ENCODE measurements around the gene MYL9.

Gene MYL9

GRCh38 chr20:36541768-36542488 lies 609 bp downstream of the MYL9 start:
- peaks cover 28% of the 10 kb centered on the region for H3K4me1 ChIP-seq (ENCODE audit: control insufficient read depth, insufficient read depth, low read length)
- no peaks in the 10 kb centered on the region for H3K36me3 ChIP-seq (ENCODE audit: control insufficient read depth, insufficient read depth, low read length)
- peak overlapping the region; percentile 76 for H3K4me3 ChIP-seq (ENCODE audit: insufficient read depth, low read depth, low read length)
- H3K27me3 ChIP-seq (ENCODE audit: control insufficient read depth, insufficient read depth, low read length, poor library complexity, severe bottlenecking), result peaks cover 5% of the 10 kb centered on the region
- H3K9me3 ChIP-seq (ENCODE audit: control insufficient read depth, low read length), result no peaks in the 10 kb centered on the region
- WGBS, 2 experiments, result 15 to 16% methylated on average over 14 of the region's 14 CpGs
- peak overlapping the region; percentile 8 for H3K27ac ChIP-seq (ENCODE audit: insufficient read depth, low read depth, low read length, poor library complexity, severe bottlenecking)

GRCh38 chr20:36542516-36543183 lies 1.3 kb downstream of the MYL9 start:
- Histone ChIP-seq H3K4me1 (ENCODE audit: control insufficient read depth, insufficient read depth, low read length) (peaks cover 28% of the 10 kb centered on the region), H3K36me3 (ENCODE audit: control insufficient read depth, insufficient read depth, low read length) (no peaks in the 10 kb centered on the region), H3K27me3 (ENCODE audit: control insufficient read depth, insufficient read depth, low read length, poor library complexity, severe bottlenecking) (peaks cover 5% of the 10 kb centered on the region), H3K4me3 (ENCODE audit: insufficient read depth, low read depth, low read length) (peak overlapping the region; percentile 76), H3K27ac (ENCODE audit: insufficient read depth, low read depth, low read length, poor library complexity, severe bottlenecking) (no peak overlapping the region), H3K9me3 (ENCODE audit: control insufficient read depth, low read length) (no peaks in the 10 kb centered on the region)
- WGBS, 2 experiments, result 85 to 86% methylated on average over 10 of the region's 10 CpGs

- no peak overlapping the region for H3K27ac ChIP-seq (ENCODE audit: insufficient read depth, low read depth, low read length, poor library complexity, severe bottlenecking)
- H3K4me1 ChIP-seq (ENCODE audit: control insufficient read depth, insufficient read depth, low read length), result peaks cover 28% of the 10 kb centered on the region
- 93 to 94% methylated on average over 14 of the region's 14 CpGs for WGBS, 2 experiments
- H3K36me3 ChIP-seq (ENCODE audit: control insufficient read depth, insufficient read depth, low read length), result no peaks in the 10 kb centered on the region
- peaks cover 5% of the 10 kb centered on the region for H3K27me3 ChIP-seq (ENCODE audit: control insufficient read depth, insufficient read depth, low read length, poor library complexity, severe bottlenecking)
- H3K4me3 ChIP-seq (ENCODE audit: insufficient read depth, low read depth, low read length), result peak overlapping the region; percentile 10
- H3K9me3 ChIP-seq (ENCODE audit: control insufficient read depth, low read length), result no peaks in the 10 kb centered on the region
These were observed 2.1 kb downstream of the MYL9 start for GRCh38 chr20:36543184-36544133.

GRCh38 chr20:36544134-36545018 lies 3.1 kb downstream of the MYL9 start:
- WGBS, 2 experiments, result 92 to 93% methylated on average over 15 of the region's 15 CpGs

GRCh38 chr20:36546111-36546736 lies 4.9 kb downstream of the MYL9 start:
- H3K27ac ChIP-seq (ENCODE audit: insufficient read depth, low read depth, low read length, poor library complexity, severe bottlenecking), result no peak overlapping the region
- WGBS, 2 experiments, result 91 to 94% methylated on average over 14 of the region's 14 CpGs

More at GRCh38 chr20:36544134-36545018, 3.1 kb downstream of the MYL9 start:
- Histone ChIP-seq H3K9me3 (ENCODE audit: control insufficient read depth, low read length) (no peaks in the 10 kb centered on the region), H3K36me3 (ENCODE audit: control insufficient read depth, insufficient read depth, low read length) (no peaks in the 10 kb centered on the region), H3K27ac (ENCODE audit: insufficient read depth, low read depth, low read length, poor library complexity, severe bottlenecking) (no peak overlapping the region), H3K4me1 (ENCODE audit: control insufficient read depth, insufficient read depth, low read length) (peaks cover 28% of the 10 kb centered on the region), H3K4me3 (ENCODE audit: insufficient read depth, low read depth, low read length) (no peak overlapping the region), H3K27me3 (ENCODE audit: control insufficient read depth, insufficient read depth, low read length, poor library complexity, severe bottlenecking) (peaks cover 5% of the 10 kb centered on the region)

GRCh38 chr20:36547186-36548005 lies 6.1 kb downstream of the MYL9 start:
- Histone ChIP-seq H3K4me3 (ENCODE audit: insufficient read depth, low read depth, low read length) (no peak overlapping the region), H3K36me3 (ENCODE audit: control insufficient read depth, insufficient read depth, low read length) (no peaks in the 10 kb centered on the region), H3K4me1 (ENCODE audit: control insufficient read depth, insufficient read depth, low read length) (peaks cover 20% of the 10 kb centered on the region), H3K9me3 (ENCODE audit: control insufficient read depth, low read length) (no peaks in the 10 kb centered on the region), H3K27ac (ENCODE audit: insufficient read depth, low read depth, low read length, poor library complexity, severe bottlenecking) (no peak overlapping the region), H3K27me3 (ENCODE audit: control insufficient read depth, insufficient read depth, low read length, poor library complexity, severe bottlenecking) (no peaks in the 10 kb centered on the region)
- WGBS, 2 experiments, result 93 to 96% methylated on average over 12 of the region's 12 CpGs

More at GRCh38 chr20:36546111-36546736, 4.9 kb downstream of the MYL9 start:
- H3K9me3 ChIP-seq (ENCODE audit: control insufficient read depth, low read length), result no peaks in the 10 kb centered on the region
- no peak overlapping the region for H3K4me3 ChIP-seq (ENCODE audit: insufficient read depth, low read depth, low read length)
- H3K27me3 ChIP-seq (ENCODE audit: control insufficient read depth, insufficient read depth, low read length, poor library complexity, severe bottlenecking), result no peaks in the 10 kb centered on the region
- no peaks in the 10 kb centered on the region for H3K36me3 ChIP-seq (ENCODE audit: control insufficient read depth, insufficient read depth, low read length)
- peaks cover 22% of the 10 kb centered on the region for H3K4me1 ChIP-seq (ENCODE audit: control insufficient read depth, insufficient read depth, low read length)

GRCh38 chr20:36548006-36548315 lies 6.6 kb downstream of the MYL9 start:
- Histone ChIP-seq H3K4me3 (ENCODE audit: insufficient read depth, low read depth, low read length) (no peak overlapping the region), H3K9me3 (ENCODE audit: control insufficient read depth, low read length) (no peaks in the 10 kb centered on the region), H3K36me3 (ENCODE audit: control insufficient read depth, insufficient read depth, low read length) (no peaks in the 10 kb centered on the region), H3K4me1 (ENCODE audit: control insufficient read depth, insufficient read depth, low read length) (peaks cover 14% of the 10 kb centered on the region), H3K27me3 (ENCODE audit: control insufficient read depth, insufficient read depth, low read length, poor library complexity, severe bottlenecking) (no peaks in the 10 kb centered on the region), H3K27ac (ENCODE audit: insufficient read depth, low read depth, low read length, poor library complexity, severe bottlenecking) (no peak overlapping the region)
- 80 to 82% methylated on average over 12 of the region's 12 CpGs for WGBS, 2 experiments

GRCh38 chr20:36548704-36549627 lies 7.6 kb downstream of the MYL9 start:
- no peaks in the 10 kb centered on the region for H3K9me3 ChIP-seq (ENCODE audit: control insufficient read depth, low read length)
- H3K27me3 ChIP-seq (ENCODE audit: control insufficient read depth, insufficient read depth, low read length, poor library complexity, severe bottlenecking), result no peaks in the 10 kb centered on the region
- H3K4me3 ChIP-seq (ENCODE audit: insufficient read depth, low read depth, low read length), result no peak overlapping the region
- 95% methylated on average over 23 of the region's 23 CpGs for WGBS, 2 experiments
- no peak overlapping the region for H3K27ac ChIP-seq (ENCODE audit: insufficient read depth, low read depth, low read length, poor library complexity, severe bottlenecking)
- no peaks in the 10 kb centered on the region for H3K36me3 ChIP-seq (ENCODE audit: control insufficient read depth, insufficient read depth, low read length)
- H3K4me1 ChIP-seq (ENCODE audit: control insufficient read depth, insufficient read depth, low read length), result peaks cover 4% of the 10 kb centered on the region
